C4-2B (cell line): ENCODE data around the gene EMP1.

Source experiments
- CTCF ChIP-seq: fragments of 450-650 bp; conservative IDR thresholded peaks from 2 replicates; pipeline ENCODE4 v1.5.1; 2017; ENCODE audit warnings: mild to moderate bottlenecking
- ZFX ChIP-seq: fragments of 450-650 bp; IDR thresholded peaks from 2 replicates; pipeline ENCODE4 v1.6.1; 2017

- TF ChIP-seq CTCF: no peak
- TF ChIP-seq ZFX: no peak
These were observed 47.1 kb downstream of the EMP1 start for GRCh38 chr12:13243516-13244070.
